H1 (cell line): ENCODE measurements around the gene MCMBP. TPM values are rescaled to one million over a fixed set of nuclear protein-coding genes. Genes with fewer than 3 reads are reported as not detected.

Experiments used
- CTCF ChIA-PET: fragments of 300-600 bp; sonication (Branson Sonifier 250); formaldehyde crosslinking; loops from one replicate; lab custom pipeline; 2021; ENCODE audit not compliant: partially characterized antibody; lab: Charles Lee
- POLR2A ChIA-PET: fragments of 300-600 bp; sonication (Branson Sonifier 250); formaldehyde crosslinking; loops from one replicate; lab custom pipeline; 2021; ENCODE audit warnings: inconsistent platforms; ENCODE audit not compliant: partially characterized antibody; lab: Charles Lee
- DNase-seq, 2 experiments: peaks; one replicate each; pipeline versions ENCODE4 v3.0.0 to v3.0.0-alpha.2; 2010 to 2022; ENCODE audit warnings: low spot score in 2 of 2, low read depth in 1 of 2, mixed read lengths in 1 of 2
- FAIRE-seq: peaks from 2 replicates; lab custom pipeline; 2011; peaks lifted over from hg19 to GRCh38; lab: Jason Lieb, UNC
- H2AFZ ChIP-seq: 2 replicates; pipeline ENCODE4 v1.8.1; 2012; ENCODE audit warnings: low read length, inconsistent platforms
- H2AK5ac ChIP-seq: 2 replicates; pipeline ENCODE4 v1.6.1; 2013; ENCODE audit warnings: low read depth, low read length
- H2BK120ac ChIP-seq: replicated peaks from 2 replicates; pipeline ENCODE3; 2013; ENCODE audit warnings: low read depth, low read length, inconsistent platforms
- H2BK12ac ChIP-seq: 2 replicates; pipeline ENCODE4 v1.6.1; 2013; ENCODE audit warnings: low read depth, low read length
- H2BK15ac ChIP-seq: 2 replicates; pipeline ENCODE4 v1.6.1; 2013; ENCODE audit warnings: low read length
- H2BK20ac ChIP-seq: 2 replicates; pipeline ENCODE4 v1.6.1; 2013; ENCODE audit warnings: low read length
- H2BK5ac ChIP-seq: 2 replicates; pipeline ENCODE4 v1.6.1; 2013; ENCODE audit warnings: low read depth, low read length
- H3K14ac ChIP-seq: 2 replicates; pipeline ENCODE4 v1.6.1; 2013; ENCODE audit warnings: inconsistent platforms; ENCODE audit not compliant: insufficient read length
- H3K18ac ChIP-seq: 2 replicates; pipeline ENCODE4 v1.6.1; 2013; ENCODE audit warnings: low read length; ENCODE audit errors: extremely low read depth
- H3K23ac ChIP-seq: 2 replicates; pipeline ENCODE4 v1.6.1; 2013; ENCODE audit warnings: inconsistent platforms; ENCODE audit not compliant: insufficient read length
- H3K23me2 ChIP-seq: 2 replicates; pipeline ENCODE4 v1.6.1; 2013; ENCODE audit warnings: low read depth, low read length
- H3K27ac ChIP-seq: 2 replicates; pipeline ENCODE4 v1.6.1; 2011; ENCODE audit warnings: low read depth, low read length, inconsistent platforms
- H3K27me3 ChIP-seq, 4 experiments: replicated peaks in 1 of 4; 1 replicate in 1 of 4; 2 replicates in 3 of 4; pipeline versions ENCODE4 v1.6.1 to v1.8.1; 2011 to 2013; ENCODE audit warnings: low read length in 3 of 4, mild to moderate bottlenecking in 3 of 4, inconsistent platforms in 2 of 4, mixed read lengths in 2 of 4, moderate library complexity in 1 of 4; ENCODE audit not compliant: control insufficient read depth in 3 of 4, insufficient read depth in 3 of 4; ENCODE audit errors: extremely low read depth in 1 of 4
- H3K36me3 ChIP-seq, 4 experiments: 2 replicates each; pipeline versions ENCODE4 v1.6.1 to v1.8.1; 2011 to 2013; ENCODE audit warnings: mild to moderate bottlenecking in 4 of 4, low read length in 3 of 4, moderate library complexity in 2 of 4, control low read depth in 1 of 4, inconsistent platforms in 1 of 4; ENCODE audit not compliant: insufficient read depth in 4 of 4, control insufficient read depth in 2 of 4
- H3K4ac ChIP-seq: replicated peaks from 2 replicates; pipeline ENCODE3; 2013; ENCODE audit warnings: low read length, low read depth, mixed read lengths, inconsistent platforms; ENCODE audit not compliant: insufficient read length
- H3K4me1 ChIP-seq, 4 experiments: replicated peaks in 1 of 4; 1 replicate in 1 of 4; 2 replicates in 3 of 4; pipeline versions ENCODE4 v1.6.1 to v1.8.1; 2011 to 2013; ENCODE audit warnings: low read length in 3 of 4, inconsistent platforms in 2 of 4, mixed read lengths in 1 of 4; ENCODE audit not compliant: insufficient read depth in 4 of 4, control insufficient read depth in 3 of 4
- H3K4me2 ChIP-seq, 2 experiments: 2 replicates each; pipeline versions ENCODE4 v1.6.1 to v1.8.1; 2011 to 2013; ENCODE audit warnings: low read depth in 2 of 2, low read length in 2 of 2, control low read depth in 1 of 2, inconsistent platforms in 1 of 2, mild to moderate bottlenecking in 1 of 2; ENCODE audit not compliant: insufficient read depth in 1 of 2
- H3K4me3 ChIP-seq, 4 experiments: fragments of 200-600, 300-600 bp in 1 of 4; sonication (generic), shearing (Covaris generic), sonication (Bioruptor Twin) in 1 of 4; 2 replicates each; pipeline versions ENCODE4 v1.5.1 to v1.8.1; 2011 to 2016; ENCODE audit warnings: low read length in 4 of 4, low read depth in 3 of 4, control low read depth in 2 of 4, inconsistent platforms in 2 of 4, mild to moderate bottlenecking in 2 of 4, mixed read lengths in 1 of 4, moderate library complexity in 1 of 4; ENCODE audit not compliant: insufficient read depth in 2 of 4; ENCODE audit errors: extremely low read depth in 1 of 4
- H3K56ac ChIP-seq: replicated peaks from 2 replicates; pipeline ENCODE3; 2013; ENCODE audit warnings: low read depth, mild to moderate bottlenecking, mixed read lengths, low read length, inconsistent platforms; ENCODE audit not compliant: insufficient read length
- H3K79me1 ChIP-seq: 2 replicates; pipeline ENCODE4 v1.6.1; 2013; ENCODE audit warnings: low read depth, low read length, control low read depth
- H3K79me2 ChIP-seq, 2 experiments: 2 replicates each; pipeline versions ENCODE4 v1.6.1 to v1.8.1; 2012 to 2013; ENCODE audit warnings: low read length in 2 of 2, mild to moderate bottlenecking in 2 of 2, inconsistent platforms in 1 of 2; ENCODE audit not compliant: insufficient read depth in 2 of 2, control insufficient read depth in 1 of 2
- H3K9ac ChIP-seq, 4 experiments: replicated peaks in 1 of 4; 1 replicate in 1 of 4; 2 replicates in 3 of 4; pipeline versions ENCODE4 v1.6.1 to v1.8.1; 2011 to 2013; ENCODE audit warnings: low read depth in 3 of 4, low read length in 3 of 4, control low read depth in 2 of 4, mild to moderate bottlenecking in 2 of 4, moderate library complexity in 2 of 4, inconsistent platforms in 1 of 4; ENCODE audit errors: extremely low read depth in 1 of 4
- H3K9me3 ChIP-seq, 2 experiments: 2 replicates each; pipeline versions ENCODE4 v1.6.1 to v1.8.1; 2012 to 2013; ENCODE audit warnings: mild to moderate bottlenecking in 2 of 2, moderate library complexity in 2 of 2, control low read depth in 1 of 2, inconsistent platforms in 1 of 2, low read depth in 1 of 2, low read length in 1 of 2, mixed read lengths in 1 of 2; ENCODE audit not compliant: insufficient read depth in 2 of 2
- H4K20me1 ChIP-seq, 2 experiments: replicated peaks in 1 of 2; 2 replicates each; pipeline versions ENCODE3 to v1.8.1; 2011 to 2013; ENCODE audit warnings: inconsistent platforms in 2 of 2, low read length in 2 of 2, mild to moderate bottlenecking in 1 of 2; ENCODE audit not compliant: insufficient read depth in 2 of 2, control insufficient read depth in 1 of 2
- H4K5ac ChIP-seq: 2 replicates; pipeline ENCODE4 v1.6.1; 2013; ENCODE audit warnings: low read length, low read depth, mixed read lengths, inconsistent platforms; ENCODE audit not compliant: insufficient read length
- H4K8ac ChIP-seq: 2 replicates; pipeline ENCODE4 v1.8.0; 2013; ENCODE audit warnings: mild to moderate bottlenecking, moderate library complexity, low read length, inconsistent platforms; ENCODE audit not compliant: insufficient read depth; ENCODE audit errors: extremely low read depth
- H4K91ac ChIP-seq: replicated peaks from 2 replicates; pipeline ENCODE3; 2013; ENCODE audit warnings: low read length, mixed read lengths, inconsistent platforms; ENCODE audit not compliant: insufficient read length
- ASH2L ChIP-seq: fragments of 200-600, 300-600 bp; sonication (generic); IDR thresholded peaks from one replicate; pipeline ENCODE4 v1.7.1; 2017; ENCODE audit warnings: low read length
- CBX5 ChIP-seq: fragments of 300-800, 300-1000 bp; sonication (generic); IDR thresholded peaks from 2 replicates; pipeline ENCODE4 v1.7.1; 2016; ENCODE audit warnings: antibody characterized with exemption, low read length, low read depth
- CEBPB ChIP-seq: IDR thresholded peaks from 2 replicates; pipeline ENCODE4 v1.6.1; 2012; ENCODE audit warnings: low read depth, low read length
- CREB1 ChIP-seq: IDR thresholded peaks from 2 replicates; pipeline ENCODE4 v1.6.1; 2012; ENCODE audit warnings: inconsistent platforms
- E2F6 ChIP-seq: IDR thresholded peaks from 2 replicates; pipeline ENCODE4 v1.6.1; 2012; ENCODE audit warnings: inconsistent platforms
- HDAC2 ChIP-seq, 2 experiments: fragments of 300-600 bp in 1 of 2; sonication (generic) in 1 of 2; IDR thresholded peaks; 2 replicates each; pipeline ENCODE4 v1.6.1; 2011 to 2012; ENCODE audit warnings: low read depth in 2 of 2, low read length in 2 of 2, mild to moderate bottlenecking in 2 of 2, moderate library complexity in 2 of 2, borderline replicate concordance in 1 of 2, inconsistent platforms in 1 of 2
- JUN ChIP-seq: IDR thresholded peaks from 2 replicates; pipeline ENCODE4 v1.6.1; 2011; ENCODE audit warnings: low read depth, mild to moderate bottlenecking, improper control_type of control experiment, low read length
- JUND ChIP-seq: IDR thresholded peaks from 2 replicates; pipeline ENCODE4 v1.6.1; 2011; ENCODE audit warnings: mild to moderate bottlenecking, improper control_type of control experiment, low read length
- MAFK ChIP-seq: IDR thresholded peaks from 2 replicates; pipeline ENCODE4 v1.6.1; 2012; ENCODE audit warnings: low read depth, mild to moderate bottlenecking, improper control_type of control experiment, low read length
- POU5F1 ChIP-seq: IDR thresholded peaks from 2 replicates; pipeline ENCODE4 v1.6.1; 2011; ENCODE audit warnings: low read depth, mild to moderate bottlenecking, low read length, moderate library complexity
- SIRT6 ChIP-seq: IDR thresholded peaks from one replicate; pipeline ENCODE4 v1.7.1; 2012; ENCODE audit warnings: low read length, inconsistent platforms
- SIX5 ChIP-seq: IDR thresholded peaks from 2 replicates; pipeline ENCODE4 v1.6.1; 2011; ENCODE audit warnings: mild to moderate bottlenecking, low read depth, low read length
- SP2 ChIP-seq: IDR thresholded peaks from 2 replicates; pipeline ENCODE4 v1.6.1; 2012; ENCODE audit warnings: mild to moderate bottlenecking, low read length, inconsistent platforms
- TBP ChIP-seq: IDR thresholded peaks from 2 replicates; pipeline ENCODE4 v1.6.1; 2011; ENCODE audit warnings: low read depth, low read length, improper control_type of control experiment
- WGBS, 2 experiments: shearing (Covaris generic) in 1 of 2; methylation state at CpG; one replicate each; pipeline versions ENCODE4 v1.1.6 to v1.1.7; 2013 to 2015; ENCODE audit warnings: low lambda C conversion rate in 2 of 2, mixed read lengths in 2 of 2, inconsistent platforms in 1 of 2, low coverage in 1 of 2, missing lambda C conversion rate in 1 of 2; ENCODE audit not compliant: insufficient replicate concordance in 2 of 2, insufficient coverage in 1 of 2, insufficient read length in 1 of 2; ENCODE audit errors: extremely low coverage in 1 of 2, missing lambda C conversion rate in 1 of 2; 5-methylcytosine and 5-hydroxymethylcytosine counted together
- polyA plus RNA-seq, 7 experiments: library from polyadenylated mRNA; depleted of rRNA in 3 of 7; stranded (reverse) in 5 of 7; unstranded in 2 of 7; fragments of >200 nt in 5 of 7; fragments of 200-250 nt in 2 of 7; gene quantifications; 1 replicate in 5 of 7; 2 replicates in 1 of 7; 4 replicates in 1 of 7; pipeline versions ENCODE4 v1.2.1 to v1.2.3, GENCODE V29; 2011 to 2013; ENCODE audit warnings: missing spikeins in 2 of 7, mixed read lengths in 2 of 7
- total RNA-seq: library from RNA; stranded (reverse); fragmentation: NEBNext Ultra II Directional; extraction: Animal tissue kit (Norgen Biotek cat#: 25700); gene quantifications from 2 replicates; pipeline ENCODE4 v1.2.1, GENCODE V29; 2021

Gene MCMBP
- total and polyA plus RNA-seq, 2 of the 8 experiments (the other 6 are each of a cell fraction or from before 2014, with no cell fraction given) = 67.3 to 81.7 TPM

GRCh38 chr10:119801998-119802538 lies 70.6 kb downstream of the MCMBP start:
- H4K5ac ChIP-seq = no peak overlapping the region
- no peak overlapping the region for H3K27ac ChIP-seq
- no peak overlapping the region for H3K56ac ChIP-seq
- H3K79me1 ChIP-seq = no peaks in the 10 kb centered on the region
- no peak overlapping the region; the same call in 1 of the 2 replicates for H2BK5ac ChIP-seq
- peaks cover 0 to 5% (median 2%) of the 10 kb centered on the region in 4 experiments; a peak in 3 of 8 replicates for H3K36me3 ChIP-seq
- H2BK15ac ChIP-seq = no peak overlapping the region
- no peaks in the 10 kb centered on the region for H3K27me3 ChIP-seq
- no peaks in the 10 kb centered on the region for H4K20me1 ChIP-seq
- POLR2A ChIA-PET = interaction anchor here (1.5 kb wide), 1 partner anchor 12 kb away, joined by 3 read pairs; no protein-coding TSS in a partner anchor
- H3K4ac ChIP-seq = no peak overlapping the region
- DNase-seq = no peak
- H3K4me2 ChIP-seq = no peak overlapping the region
- no peak overlapping the region for H2AK5ac ChIP-seq
- no peak overlapping the region for H2BK120ac ChIP-seq
- no peak overlapping the region for H2AFZ ChIP-seq
- no peak overlapping the region for H4K8ac ChIP-seq
- no peaks in the 10 kb centered on the region for H3K79me2 ChIP-seq
- H3K23me2 ChIP-seq = no peaks in the 10 kb centered on the region
- H3K9me3 ChIP-seq = no peaks in the 10 kb centered on the region
- H2BK20ac ChIP-seq = no peak overlapping the region
- H4K91ac ChIP-seq = no peak overlapping the region
- H3K4me3 ChIP-seq = no peak overlapping the region
- H3K9ac ChIP-seq = no peak overlapping the region
- H2BK12ac ChIP-seq = no peak overlapping the region
- no peaks in the 10 kb centered on the region for H3K4me1 ChIP-seq
- no peak for FAIRE-seq
- H3K14ac ChIP-seq = no peak overlapping the region
- WGBS, 2 experiments = 92% methylated on average over 6 of the region's 6 CpGs; no CpG with 5 or more reads in 1 of the 2 experiments
- H3K18ac ChIP-seq = no peak overlapping the region
- CTCF ChIA-PET = interaction anchor here (1.2 to 2.7 kb wide), 3 partner anchors 12 to 54 kb away, joined by 3 to 14 read pairs (median 4); no protein-coding TSS in a partner anchor
- H3K23ac ChIP-seq = no peak overlapping the region
- TF ChIP-seq CBX5 (no peak), SIX5 (no peak), SIRT6 (no peak), JUND (no peak), JUN (no peak), HDAC2 (IDR thresholded peaks at IDR 0.05; ENCODE audit: borderline replicate concordance in 1 of 2, low read depth in 2 of 2, low read length in 2 of 2) (no peak), CEBPB (no peak), E2F6 (no peak), ASH2L (no peak), POU5F1 (no peak), CREB1 (no peak), SP2 (no peak), TBP (no peak), MAFK (no peak)
